GM19395 (cell line): ENCODE measurements around the gene PTGR2.
"Not testable (repeated sequence)": the region's sequence is repeated elsewhere in the genome, so short reads cannot be mapped to it uniquely, and the experiment has no call there.

Experiments used
- ATAC-seq: cut with Tn5 transposase; IDR thresholded peaks from one replicate; pipeline ENCODE4 v1.9.1; 2021; ENCODE audit warnings: mild to moderate bottlenecking, moderate library complexity; ENCODE audit not compliant: unreplicated experiment

PTGR2 gene

DNA sequence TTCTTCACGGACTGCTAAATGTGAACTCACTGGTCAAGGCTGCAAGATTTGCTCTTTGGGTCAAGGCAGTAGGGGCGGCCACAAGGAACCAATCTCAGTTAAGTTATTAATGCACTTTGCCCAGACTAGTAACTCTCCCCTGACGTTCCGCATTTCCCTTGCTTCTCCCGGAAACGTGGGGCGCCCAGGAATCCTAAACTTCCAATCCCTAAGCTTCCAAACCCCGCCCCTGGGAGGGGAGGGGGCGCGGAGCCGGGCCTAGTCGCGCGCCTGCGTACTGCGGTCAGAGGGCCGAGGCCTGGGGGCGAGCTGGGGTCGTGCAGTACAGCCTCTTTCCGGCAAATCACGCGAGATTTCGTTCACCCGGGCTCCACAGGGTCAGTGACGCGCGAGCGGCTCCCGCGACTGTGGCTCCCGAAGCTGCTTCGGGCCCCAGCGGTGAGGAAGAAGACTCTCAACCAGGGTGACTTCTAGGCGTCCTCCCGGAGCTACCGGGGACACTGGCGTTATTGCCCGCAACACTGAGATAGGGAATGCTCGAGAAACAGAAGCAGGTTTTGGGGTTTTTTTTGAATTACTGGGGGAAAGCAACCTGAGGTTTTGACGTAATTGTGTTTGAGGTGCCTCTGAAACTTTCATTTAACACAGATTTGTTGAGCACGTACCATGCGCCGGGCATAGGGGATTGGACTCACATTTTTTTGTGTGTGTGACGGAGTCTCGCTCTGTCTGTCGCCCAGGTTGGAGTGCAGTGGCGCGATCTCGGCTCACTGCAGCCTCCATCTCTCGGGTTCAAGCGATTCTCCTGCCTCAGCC, at the start of gene PTGR2:
TSS of gene PTGR2 (plus strand) at position 265 of the 816 bp plus-strand sequence. CDS start 7,032 bp downstream, outside the sequence.
- peak; percentile 80 for ATAC-seq

DNA sequence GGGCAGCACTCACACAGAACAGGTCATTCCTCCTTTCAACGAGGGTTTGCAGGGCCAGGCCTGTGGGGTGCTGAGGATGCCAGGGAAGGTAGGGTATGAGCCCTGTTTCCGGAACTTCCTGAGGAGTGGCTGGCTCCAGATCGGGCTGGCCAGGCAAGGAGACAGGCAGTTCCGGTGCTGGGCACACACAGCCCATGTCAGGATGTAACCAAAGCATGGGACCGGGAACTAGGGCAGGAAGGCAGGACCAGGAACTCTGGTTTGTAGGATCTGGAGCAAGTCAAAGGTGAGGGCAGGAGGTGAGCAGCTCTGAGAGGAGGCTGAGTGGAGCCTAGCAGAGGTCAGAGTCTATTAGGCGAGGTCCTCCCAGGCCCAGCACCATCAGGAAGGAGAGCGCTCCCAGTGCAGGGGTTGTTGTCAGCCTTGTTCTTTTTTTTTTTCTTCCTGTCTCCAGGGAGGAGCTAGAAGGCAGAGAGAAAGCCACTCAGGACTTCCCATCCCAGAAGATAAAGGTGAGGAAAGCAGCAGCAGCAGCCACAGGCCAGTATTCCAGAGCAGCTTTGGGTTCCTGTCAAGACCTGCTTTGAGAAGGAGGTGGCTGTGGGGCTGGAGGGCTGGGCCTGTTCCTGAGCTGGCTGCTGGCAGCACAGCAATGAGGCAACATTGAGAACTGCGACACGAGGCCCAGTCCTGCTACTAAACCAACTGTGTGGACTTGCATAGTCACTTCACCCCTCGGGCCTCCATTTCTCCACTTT, 49.0 kb upstream of the PTGR2 start:
- ATAC-seq: no peak

DNA sequence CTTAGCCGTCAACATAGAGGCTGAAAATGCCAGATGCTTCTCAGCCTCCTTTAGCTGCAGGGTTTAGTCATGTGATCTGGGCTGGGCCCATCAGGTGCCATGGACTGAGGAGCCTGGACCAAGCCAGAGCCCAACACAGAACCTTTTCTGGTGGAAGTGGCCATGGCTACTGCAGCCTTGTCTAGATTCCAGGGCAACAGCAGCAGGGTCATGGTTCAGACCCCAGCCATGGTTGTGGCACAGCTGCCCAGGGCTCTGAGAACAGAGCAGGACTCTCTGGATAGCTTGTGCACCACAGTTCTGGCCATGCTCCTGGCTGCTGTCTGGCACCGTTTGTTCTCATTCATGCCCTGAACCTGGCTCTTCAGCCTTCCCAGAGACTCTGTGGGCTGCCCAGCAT, 47.0 kb upstream of the PTGR2 start:
- no peak for ATAC-seq

DNA sequence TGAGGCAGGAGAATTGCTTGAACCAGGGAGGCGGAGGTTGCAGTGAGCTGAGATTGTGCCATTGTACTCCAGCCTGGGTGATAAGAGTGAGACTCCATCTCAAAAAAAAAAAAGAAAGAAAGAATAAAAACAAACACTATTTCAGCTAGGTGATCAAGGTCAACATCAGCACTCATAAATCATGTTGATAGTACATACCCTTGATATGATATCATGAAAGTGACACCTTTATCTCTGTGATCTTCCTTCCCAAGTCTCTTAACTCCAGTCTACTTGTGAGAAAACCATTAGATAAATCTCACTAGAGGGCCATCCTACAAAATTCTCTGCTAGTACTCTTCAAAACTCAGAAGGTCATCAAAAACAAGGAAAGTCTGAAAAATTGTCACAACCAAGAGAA, 44.2 kb upstream of the PTGR2 start:
- ATAC-seq: no peak

DNA sequence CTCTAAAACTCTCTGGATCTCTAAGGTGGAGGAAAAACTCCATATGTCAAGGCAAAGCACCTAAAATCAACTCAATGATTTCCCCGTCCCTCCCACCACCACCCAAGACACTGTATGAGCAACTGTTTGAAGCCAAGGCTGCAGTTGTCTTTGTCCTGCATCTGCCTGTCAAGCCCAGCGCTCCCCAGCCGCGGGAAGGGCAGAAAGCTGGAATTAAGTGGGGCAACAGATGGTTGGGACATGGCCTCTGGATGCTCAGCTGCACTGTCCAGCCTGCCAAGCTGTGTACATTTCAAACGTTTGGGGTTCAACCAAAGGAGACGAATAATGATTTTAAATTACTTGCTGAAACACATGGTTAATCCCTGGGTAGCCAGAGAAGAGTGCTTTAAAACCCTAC, 42.2 kb upstream of the PTGR2 start:
- ATAC-seq: no peak

DNA sequence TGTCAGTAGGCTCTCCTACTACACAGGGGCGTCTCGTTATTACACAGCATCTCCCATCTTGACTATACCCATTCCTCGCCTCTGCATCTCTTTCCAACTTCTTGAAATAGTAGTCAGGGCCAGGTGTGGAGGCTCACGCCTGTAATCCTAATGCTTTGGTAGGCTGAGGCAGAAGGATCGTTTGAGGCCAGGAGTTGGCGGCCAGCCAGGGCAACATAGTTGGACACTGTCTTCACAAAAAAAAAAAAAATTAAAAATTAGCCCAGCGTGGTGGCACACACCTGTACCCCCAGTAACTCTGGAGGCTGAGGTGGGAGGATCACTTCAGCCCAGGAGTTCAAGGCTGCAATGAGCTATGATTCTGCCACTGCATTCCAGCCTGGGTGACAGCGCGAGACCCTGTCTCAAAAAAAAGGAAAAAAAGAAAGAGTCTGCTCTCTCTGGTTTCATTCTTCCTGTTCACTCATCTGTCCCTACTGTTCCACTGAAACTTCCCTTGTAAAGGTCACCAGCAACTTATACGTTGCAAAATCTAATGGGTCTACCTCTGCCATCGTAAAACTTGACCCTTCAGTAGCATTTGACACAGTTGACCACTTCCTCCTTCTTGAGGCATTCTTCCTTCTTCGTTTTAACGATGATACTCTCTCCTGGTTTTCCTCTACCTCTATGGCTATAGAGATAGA, 41.0 kb upstream of the PTGR2 start:
- ATAC-seq: no peak

DNA sequence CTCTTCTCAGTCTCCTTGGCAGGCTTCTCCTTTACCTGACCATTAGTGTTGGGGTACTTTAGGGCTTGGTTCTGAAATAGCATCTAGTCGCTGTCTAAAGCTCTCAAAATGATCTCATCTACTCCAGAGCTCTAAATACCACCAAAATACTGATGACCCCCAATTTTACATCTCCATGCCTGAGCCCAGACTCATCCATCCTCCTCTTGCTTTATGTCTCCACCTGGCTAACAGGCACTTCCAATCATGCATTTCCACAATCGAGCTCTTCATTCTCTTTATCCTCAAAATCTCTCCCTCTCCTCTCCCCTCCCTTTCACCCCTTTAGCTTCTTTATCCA, 40.5 kb upstream of the PTGR2 start:
- ATAC-seq: no peak

DNA sequence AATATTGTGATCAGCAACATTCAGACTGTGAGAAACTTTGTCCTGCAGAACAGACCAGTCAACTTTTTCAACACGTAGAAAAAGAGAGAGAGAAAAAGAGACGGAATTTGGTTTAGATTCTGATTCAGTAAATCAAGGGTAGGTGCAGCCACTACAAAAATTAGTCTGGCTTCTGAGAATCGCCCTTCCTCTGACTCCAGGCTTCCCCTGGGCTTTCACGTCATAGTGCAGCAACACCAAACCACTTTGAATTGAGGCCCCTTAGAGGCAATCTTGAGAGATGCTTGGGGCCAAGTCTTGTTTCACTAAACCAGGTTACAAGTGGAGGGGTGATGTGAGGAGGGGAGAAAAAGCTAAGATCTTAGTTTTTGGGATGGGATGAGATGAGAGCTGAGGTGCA, 37.5 kb upstream of the PTGR2 start:
- ATAC-seq: no peak

DNA sequence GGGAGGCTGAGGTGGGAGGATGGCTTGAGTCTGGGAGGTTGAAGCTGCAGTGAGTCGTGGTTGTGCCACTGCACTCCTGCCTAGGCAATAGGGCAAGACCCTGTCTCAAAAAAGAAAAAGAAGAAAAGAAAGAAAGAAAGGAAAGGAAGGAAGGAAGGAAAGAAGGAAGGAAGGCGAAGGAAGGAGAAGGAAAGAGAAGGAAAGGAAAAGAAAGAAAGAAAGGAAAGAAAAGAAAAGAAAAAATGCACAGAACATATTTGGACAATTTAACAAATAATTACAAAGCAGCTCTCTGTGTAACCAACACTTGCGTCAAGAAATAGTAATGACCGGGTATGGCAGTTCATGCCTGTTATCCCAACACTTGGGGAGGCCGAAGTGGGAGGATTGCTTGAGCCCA, 35.8 kb upstream of the PTGR2 start:
- ATAC-seq: no peak

DNA sequence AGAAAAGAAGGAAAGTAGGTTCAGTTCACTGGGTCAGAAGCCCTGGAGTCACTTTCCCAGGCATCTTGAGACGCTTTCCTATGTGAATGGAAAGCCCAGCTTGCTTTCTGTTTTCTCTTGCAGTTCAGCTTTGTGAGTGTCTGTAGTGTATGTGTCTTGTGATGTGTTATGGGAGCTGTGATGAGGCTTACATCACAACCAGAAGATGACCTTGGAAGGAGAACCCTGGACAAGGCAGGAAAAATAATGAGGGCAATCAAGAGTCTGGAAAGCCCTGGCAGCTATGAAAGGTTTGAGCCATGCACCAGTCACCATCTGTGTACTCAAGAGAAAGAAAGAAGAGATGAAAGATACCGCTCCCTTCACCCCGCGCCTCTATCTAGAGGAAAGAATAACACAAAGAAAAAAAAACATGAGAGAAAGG, 35.2 kb upstream of the PTGR2 start:
- ATAC-seq: no peak

DNA sequence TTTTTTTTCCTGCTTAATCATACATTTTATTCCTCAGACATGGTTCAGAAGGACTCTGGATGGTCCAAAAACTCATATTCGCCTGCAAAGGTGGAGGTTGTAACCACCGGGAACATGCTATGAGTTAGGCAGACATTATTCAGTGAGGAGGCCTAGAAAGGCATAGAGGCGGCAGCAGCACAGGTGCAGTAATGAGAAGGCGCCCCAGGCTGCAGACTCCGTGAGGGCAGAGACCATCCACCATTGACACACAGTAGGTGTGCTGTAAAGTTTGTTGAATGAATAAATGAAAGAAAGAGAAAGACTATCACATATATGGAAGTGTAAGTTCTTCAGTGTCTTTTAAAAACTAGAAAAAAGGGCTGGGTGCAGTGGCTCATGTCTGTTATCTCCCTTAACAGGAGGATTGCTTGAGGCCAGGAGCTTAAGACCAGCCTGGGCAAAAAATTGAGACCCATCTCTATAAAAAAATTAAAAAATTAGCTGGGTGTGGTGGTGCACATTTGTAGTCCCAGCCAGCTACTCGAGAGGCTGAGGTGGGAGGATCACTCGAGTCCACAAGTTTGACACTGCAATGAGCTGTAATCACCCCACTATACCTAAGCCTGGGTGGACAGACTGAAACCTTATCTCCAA, 34.5 kb upstream of the PTGR2 start:
- no peak for ATAC-seq

DNA sequence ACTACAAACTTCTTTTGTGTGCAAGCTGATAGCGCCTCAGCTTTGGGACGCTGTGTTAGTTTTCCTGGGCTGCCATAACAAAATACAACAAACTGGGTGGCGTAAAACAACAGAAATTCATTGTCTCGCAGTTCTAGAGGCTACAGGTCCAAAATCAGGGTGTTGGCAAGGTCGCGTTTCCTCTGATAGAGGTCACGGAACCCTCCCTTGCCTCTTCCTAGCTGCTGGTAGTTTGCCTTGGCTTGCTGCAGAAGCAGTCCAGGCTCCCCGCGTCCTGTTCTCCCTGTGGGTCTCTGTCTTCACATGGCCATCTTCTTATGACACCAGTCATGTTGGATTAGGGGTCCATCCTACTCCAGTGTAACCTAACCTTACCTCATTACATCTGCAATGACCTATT, 32.8 kb upstream of the PTGR2 start:
- no peak for ATAC-seq

DNA sequence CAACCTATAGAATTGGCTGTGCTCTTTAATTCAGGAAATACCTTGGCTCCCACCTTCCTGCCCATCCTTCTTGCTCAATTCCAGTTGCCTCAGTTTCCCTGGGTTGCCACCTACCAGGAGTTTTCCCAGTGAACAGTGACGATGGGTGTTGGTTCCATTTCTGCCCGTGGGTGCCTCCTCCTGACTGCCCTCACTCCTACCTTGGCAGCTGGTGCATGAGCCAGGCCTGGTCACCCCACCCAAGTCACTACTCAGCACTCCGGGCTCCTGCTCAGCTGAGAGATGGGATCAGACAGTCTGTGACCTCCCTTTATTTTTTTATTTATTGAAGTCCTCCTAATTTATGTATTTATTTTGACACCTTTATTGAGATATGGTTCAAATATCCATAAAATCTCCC, 31.0 kb upstream of the PTGR2 start:
- no peak for ATAC-seq

DNA sequence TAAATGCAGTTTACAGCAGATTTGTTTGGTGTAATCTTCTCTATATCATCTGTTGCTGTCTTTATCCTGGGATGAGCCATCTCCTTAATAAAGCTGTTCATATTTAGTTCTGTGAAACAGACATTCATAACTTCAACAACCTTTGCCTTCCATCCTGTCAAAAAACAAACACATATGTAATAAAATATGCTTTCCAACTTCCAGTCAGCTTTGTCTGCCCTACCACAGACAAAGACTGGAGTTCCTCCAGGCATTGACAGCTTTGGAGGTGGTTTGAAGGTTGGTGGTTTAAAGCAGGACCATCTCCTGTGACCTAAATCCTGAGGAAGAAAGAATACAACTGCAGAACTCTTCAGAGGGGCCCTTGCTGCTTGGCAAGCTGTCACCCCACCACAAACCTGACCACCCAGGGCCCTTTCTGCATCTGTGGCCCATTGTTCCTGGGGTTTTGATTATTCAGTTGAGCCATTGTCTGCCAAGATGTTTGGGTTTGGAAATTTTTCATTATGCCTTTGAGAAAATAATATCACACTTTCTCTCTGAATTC, 28.2 kb upstream of the PTGR2 start:
- no peak for ATAC-seq

DNA sequence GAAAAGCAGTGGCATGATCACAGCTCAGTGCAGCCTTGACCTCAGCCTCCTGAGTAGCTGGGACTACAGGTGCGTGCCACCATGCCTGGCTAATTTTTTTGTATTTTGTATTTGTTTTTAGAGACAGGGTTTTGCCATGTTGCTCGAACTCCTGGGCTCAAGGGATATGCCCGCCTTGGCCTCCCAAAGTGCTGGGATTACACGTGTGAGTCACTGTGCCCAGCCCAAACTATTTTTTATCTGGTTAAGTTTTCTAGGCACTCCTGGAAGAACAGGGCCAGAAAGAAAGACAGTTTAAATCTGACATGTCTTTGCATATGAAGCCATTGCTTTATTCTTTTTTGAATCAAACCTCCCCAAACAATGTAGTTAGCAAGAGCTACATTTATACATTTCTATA, 27.5 kb upstream of the PTGR2 start:
- ATAC-seq: no peak

DNA sequence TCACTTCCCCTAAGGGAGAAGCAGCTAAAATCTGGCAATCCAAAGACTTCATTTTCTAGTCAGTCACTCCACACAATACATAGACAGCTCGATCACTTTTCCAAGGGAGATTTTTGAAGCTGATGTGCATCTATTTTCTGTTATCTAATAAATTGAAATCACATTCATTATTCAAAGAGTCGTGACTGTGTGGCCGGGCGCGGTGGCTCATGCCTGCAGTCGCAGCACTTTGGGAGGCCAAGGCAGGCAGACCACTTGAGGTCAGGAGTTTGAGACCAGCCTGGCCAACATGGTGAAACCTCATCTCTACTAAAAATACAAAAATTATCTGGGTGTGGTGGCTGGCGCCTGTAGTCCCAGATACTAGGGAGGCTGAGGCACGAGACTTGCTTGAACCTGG, 27.1 kb upstream of the PTGR2 start:
- no peak for ATAC-seq

DNA sequence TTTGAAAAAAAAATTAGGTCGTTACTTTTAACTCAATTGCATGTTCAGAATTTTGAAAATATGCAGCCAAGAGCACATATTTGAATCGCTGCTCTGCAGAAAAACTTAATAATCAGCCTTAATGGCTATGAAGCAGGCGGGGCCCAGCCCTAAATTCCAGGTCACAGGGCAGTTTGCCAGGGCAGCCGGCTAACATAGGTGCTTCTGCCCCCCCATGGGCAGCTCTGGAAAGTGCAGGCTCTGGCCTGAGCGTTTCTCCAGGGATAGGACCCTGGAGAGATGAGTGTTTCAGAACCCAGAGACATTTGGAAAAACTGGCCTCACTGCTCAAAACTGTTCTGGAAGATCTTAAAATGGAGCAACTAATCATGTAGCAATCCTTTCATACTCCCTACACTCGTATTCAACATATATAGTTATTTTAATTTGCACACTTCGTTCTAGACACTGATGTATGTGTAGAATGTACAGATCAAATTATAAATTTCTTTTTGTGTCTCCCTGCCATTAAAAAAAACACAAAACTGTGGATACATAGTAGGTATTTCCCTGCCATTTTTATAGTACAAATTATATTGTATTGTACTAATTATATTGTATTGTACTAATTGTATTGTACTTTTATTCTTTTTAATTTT, 26.0 kb upstream of the PTGR2 start:
- peak; percentile 66 for ATAC-seq

DNA sequence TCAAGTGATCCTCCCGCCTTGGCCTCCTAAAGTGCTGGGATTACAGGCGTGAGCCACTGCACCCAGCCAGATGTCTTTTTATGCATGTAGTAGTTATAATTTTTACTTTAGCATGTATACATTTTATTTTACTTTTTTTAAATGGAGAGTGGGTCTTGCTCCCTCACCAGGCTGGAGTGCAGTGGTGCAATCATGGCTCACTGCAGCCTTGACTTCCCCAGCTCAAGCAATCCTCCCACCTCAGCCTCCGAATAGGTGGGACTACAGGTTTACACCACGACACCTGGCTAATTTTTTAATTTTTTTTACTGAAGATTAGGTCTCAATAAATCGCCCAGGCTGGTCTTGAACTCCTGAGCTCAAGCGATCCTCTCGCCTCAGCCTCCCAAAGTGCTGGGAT, 24.4 kb upstream of the PTGR2 start:
- ATAC-seq: not testable (repeated sequence)

DNA sequence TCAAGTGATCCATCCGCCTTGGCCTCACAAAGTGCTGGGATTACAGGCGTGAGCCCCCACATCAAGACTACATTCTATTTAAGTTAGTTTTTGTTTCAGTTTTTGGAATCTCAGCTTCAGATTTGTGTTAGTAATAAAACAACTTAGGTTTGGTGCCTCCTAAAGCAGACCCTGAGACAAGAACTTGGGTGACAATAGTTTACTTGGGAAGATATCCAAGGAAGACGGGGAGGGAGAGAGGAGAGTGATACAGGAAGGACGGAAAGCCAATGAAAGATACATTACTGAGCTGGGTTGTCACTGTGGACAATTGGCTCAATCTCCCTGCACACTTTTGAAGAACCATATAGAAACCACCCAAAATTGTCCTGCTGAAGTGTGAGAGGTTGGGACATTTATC, 22.6 kb upstream of the PTGR2 start:
- no peak for ATAC-seq

DNA sequence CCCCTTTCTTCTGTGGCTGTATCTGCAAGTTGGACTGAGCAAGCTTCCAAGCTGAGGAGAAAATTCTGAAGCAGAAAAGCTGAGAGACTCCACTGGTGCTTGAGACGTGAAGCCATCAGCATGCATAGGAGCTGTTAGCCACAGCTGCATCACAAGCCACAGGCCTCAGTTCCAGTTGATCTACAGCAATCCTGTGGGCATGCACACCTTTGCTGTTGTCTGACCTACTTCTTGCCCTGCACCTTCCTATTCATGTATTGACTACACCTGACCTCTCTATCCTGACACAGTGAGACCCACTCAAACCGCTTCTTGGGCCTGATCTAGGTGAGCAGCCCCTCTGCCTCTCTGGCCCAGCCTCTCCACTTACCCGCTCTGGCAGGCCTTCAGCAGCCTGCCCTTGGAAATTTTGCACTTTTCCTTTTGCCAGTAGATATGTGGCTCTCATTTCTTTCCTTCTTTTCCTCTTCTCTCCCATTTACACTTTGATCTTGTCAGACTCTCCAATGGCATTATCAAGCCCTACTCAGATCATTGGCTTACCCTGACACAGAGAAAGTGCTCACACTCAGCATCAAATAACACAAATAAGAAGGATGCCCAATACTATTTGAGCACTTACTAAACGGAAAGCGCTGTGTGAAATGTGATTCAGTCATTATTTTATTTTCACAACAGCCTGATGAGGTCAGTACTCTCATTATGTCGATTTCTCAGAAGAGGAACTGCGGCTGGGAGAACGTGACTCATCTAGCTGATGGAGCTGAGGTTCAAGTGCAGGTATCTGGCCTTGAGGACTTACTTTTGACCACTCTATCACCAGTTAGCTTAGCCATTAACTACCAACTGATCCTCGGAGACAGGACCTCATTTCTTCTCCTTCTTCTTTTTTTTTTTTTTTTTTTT, 21.9 kb upstream of the PTGR2 start:
- ATAC-seq: peak; percentile 52
